Stimulated activated CD8-positive, alpha-beta memory T cell treated with anti-CD3 and anti-CD28 coated beads, Interleukin-7, amount 100 ng/mL, for 48 hours (primary cell): ENCODE data around the gene PTPRE.
"Not testable (repeated sequence)": the region's sequence is repeated elsewhere in the genome, so short reads cannot be mapped to it uniquely, and the experiment has no call there.

Source experiments
- DNase-seq, 2 donors: peaks; one replicate each; pipeline ENCODE4 v3.0.0-alpha.2; 2020; ENCODE audit warnings: low read depth in 1 of 2; ENCODE audit errors: extremely low read depth in 1 of 2

The PTPRE gene

DNA sequence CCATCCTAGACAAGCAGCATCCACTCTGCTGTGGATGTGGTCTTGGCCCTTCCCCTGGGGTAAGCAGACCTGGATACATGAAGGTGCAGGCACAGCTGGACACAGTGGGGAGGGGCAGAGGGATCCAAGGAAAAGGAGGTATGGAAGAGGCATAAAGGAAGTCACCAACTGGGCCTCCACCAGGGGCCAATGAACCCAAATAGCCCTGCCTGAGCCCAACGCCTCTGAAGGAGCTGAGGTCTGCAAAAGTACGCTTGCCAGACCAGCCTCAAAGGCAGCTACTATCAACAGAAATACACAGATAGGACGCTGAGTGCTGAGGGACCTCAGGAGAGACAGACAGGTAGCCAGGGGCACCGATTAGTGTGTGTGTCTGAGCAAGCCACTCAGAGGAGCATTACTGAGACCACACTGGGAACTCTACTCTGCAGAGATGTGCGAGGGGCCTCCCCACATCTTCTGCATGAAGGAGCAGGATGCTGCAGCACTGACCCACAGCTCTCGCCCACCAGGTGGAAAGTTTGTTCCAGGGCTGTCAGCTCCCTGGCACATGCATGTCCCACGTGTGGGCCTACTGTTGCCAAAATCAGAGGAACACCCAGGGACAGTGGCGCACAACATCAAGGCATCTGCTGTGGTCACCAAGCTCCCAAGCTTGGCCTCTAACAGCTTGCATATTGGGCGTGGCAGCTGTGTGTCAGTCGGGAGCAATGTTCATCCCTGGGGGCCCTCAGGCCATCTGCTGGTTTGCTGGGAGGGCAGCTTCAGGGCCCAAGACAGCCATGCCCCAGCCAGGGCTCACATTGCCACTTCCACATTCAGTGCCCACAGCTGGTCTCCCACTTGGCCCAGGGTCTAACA, 179.3 kb downstream of the PTPRE start:
- no peak for DNase-seq

DNA sequence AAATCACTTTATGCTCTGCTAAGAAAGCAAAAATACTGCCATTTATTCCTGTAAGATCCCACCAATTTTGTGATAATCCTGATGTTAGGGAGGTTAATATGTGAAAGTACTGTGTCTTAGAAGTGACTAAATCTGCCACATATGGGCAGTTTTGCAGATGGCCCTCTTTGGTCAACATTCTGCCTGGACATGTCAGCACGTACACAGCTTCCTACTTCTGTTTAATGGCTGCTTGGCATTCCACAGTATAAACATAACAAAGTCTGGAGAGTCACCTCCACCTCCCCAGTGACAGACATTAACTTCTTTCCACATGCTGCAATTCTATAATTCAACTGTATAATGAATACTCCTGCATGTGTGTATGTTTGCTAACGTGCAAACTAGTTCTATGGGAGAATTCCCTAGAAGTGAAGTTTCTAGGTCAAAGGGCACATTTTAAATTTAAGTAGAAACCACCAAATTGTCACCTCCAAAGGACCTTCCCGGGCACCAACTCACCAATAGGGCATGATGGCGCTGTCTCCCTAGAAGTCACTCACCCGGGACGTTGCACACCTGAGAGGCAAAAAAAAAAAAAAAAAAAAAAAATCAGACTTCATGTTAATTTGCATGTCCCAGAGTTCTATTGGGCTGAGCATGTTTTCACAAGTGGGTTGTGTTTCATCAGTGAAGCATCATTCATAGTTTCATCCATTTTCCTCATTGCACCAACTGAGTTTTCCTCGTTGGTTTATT, 180.4 kb downstream of the PTPRE start:
- no peak for DNase-seq

DNA sequence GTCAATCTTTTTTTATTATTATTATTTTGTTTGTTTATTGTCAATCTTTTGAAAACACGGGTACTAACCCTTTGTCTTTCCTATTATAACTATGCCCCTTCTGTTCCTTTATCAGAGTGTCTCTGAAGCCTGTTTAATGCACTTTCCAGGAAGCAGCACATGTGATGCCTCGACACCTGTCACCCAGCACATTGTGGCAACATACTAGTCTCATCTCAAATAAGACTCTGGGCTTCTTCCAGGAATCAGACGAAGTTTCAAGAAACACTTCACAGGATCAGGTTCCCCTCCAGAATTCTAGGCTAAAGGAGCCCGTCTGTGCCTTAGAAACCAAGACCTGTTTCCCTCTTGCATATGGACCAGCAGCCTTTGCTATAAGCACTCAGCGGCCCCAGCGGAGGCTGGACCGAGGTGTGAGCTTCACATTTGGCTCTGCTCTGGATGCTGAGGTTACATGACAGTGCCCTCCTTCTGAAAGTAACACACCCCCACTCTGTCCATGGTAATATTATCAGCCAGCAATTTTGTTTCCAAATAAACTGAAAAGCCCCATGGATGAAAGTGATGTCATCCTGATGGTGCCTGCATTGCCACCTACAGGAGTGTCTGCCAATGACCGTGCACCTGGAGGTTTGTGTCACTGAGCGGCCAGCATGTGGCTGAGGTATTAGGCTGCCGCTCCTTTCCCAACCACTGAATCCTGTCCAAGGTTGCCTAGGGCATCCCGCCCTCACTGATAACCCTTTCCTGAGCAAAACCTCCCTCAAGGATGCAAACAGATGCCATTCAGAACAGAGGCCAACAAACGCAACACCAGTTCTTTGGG, 181.2 kb downstream of the PTPRE start:
- DNase-seq = no peak

DNA sequence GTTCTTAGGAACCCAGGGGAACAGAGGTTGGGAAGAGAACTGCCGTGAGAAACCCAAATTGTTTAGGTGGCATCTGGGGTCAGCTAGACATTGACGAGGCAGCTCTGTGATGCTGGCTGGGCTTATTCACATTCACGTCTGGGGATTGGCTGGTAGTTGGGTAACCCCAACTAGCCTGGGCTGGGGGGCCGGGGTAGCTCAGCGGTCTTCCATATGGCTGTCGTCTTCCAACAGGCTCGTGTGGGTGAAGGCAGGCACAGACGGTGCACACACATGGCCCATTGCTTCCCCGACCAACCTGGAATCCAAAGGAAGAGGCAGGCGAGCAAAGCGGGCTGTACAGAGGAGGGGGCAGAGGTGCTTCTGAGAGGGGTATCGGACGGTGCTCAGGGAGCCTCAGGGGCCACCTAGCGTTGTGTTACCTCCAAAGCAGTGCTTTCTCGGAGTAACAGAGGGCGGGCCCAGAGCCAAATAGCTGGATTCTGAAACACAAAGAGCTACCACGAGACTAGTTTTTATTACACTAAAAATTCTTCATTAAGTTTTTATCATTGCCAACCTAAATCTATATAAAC, 184.8 kb downstream of the PTPRE start:
- DNase-seq = no peak

DNA sequence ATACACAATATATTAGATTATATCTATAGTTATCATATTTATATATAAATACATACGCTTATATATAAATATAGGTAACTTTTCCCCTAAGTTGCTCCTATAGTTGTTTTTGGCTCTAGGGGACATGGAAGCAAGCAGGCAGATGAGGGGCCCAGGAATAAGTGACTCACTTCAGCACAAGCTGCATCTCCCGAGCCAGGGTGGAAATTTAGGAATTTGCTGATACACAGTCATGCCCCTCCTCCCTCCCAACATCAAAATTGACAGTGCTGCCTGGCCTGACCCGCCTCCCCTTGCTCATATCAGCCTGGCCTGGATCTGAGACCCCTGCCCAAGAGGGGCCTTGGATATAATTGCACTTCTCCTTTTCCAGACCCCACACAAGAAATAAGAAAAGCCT, 185.6 kb downstream of the PTPRE start:
- no peak for DNase-seq

DNA sequence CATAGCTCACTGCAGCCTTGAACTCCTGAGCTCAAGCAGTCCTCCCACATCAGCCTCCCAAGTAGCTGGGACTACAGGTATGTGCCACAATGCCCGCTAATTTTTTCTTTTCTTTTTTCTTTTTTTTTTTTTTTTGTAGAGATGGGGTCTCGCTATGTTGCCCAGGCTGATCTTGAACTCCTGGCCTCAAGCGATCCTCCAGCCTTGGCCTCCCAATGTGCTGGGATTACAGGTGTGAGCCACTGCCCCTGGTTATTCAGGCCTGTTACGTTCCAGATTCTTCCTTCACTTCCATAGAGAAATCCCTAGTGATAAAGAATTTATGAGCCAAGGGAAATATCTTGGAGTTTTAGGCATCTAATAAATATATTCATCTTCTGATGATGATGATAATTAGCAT, 187.7 kb downstream of the PTPRE start:
- not testable (repeated sequence) for DNase-seq

DNA sequence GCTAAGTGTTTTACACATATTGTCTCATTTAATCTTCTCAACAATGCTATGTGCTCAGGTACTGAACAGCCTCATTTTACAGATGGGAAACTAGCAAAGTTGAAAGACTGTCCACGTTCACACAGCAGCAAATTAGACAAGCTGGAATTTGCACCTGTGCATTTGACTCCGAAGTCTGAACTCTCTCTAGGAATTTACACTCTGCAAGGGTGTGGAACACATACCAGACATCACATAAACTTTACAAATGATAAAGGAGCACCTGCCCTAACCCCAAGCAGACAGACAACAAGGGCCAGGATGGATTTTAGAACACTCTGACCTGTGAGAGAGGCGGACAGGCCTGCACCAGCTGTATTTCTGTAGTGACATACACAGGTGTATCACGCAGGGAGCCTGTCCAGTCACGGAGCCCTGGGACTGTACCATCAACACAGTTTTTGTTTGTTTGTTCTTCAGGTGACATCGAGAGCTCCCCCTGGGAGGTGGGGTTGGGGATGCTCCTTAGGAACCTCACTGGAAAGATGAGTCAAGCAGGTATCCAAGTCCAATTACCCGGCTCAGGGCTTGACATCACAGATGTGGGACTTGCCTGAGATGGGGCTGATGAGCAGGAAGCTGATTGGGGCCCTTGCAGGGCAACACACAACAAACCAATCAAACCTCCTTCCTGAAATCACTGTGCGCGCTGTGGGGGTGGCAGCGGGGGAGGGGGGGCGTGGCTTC, 188.3 kb downstream of the PTPRE start:
- no peak for DNase-seq

DNA sequence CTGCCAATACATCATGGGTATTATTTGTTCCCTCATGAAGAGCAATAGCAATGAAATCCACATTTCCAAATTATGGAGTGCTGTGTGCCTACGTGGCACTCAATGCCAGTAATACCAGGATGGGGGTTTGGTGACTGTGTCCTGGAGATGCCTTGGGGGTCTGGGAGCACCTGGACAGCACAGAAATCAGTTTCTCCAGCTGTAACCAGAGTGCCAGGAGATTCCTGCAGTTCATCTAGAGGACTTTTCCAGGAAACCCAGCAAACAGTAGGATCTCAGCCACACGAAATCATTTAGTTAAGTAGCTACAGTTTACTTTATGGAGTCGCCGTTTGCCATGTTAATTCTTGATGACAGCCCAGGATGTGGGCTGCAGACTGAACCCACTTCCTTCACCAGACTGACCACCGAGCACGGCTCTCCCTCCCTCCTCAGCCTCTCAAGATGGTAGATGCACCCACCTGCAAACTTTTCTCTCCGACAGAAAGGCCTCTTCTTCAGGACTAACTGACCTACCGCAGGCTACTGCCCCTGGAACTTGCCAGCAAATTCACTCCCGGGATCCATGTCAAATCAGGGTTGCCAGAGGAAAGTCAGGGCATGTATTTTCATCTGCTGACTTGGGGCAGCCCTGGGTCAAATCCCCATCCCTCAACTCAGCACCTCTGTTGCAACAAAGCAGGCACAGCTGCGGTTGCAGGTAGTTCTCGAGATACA, 189.0 kb downstream of the PTPRE start:
- no peak for DNase-seq

DNA sequence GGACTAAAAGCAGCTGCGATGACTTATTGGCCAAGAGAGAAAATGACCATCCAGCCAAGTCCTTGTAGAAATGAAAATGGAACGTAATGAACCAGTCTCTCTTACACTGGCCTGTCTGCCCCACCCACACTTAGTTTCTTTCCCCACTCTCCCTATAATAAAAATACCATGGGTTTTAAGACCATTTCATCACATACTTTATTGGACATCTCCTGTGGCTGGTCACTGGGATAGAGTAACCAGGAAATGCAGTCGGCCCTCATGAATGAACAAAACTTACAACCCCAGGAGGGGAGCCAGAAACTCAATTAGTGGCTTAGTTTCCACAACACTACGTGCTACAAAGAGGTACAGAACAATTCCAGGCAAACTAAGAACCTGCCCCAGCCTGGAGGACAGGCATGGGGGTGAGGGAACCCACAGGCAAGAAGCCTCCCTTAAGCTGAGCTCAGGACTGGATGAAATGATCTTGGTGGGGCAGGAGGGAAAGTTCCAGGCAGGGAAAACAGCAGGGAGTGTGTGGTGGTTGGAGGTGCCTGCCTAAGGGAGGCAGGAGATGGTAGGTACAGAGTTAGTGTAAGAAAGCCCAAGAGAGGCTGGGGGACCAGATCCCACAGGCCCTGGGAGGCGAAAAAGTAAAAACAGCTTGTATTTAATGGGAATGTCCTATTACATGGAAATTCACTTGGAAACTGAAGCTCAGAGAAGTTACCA, 189.7 kb downstream of the PTPRE start:
- DNase-seq = no peak

DNA sequence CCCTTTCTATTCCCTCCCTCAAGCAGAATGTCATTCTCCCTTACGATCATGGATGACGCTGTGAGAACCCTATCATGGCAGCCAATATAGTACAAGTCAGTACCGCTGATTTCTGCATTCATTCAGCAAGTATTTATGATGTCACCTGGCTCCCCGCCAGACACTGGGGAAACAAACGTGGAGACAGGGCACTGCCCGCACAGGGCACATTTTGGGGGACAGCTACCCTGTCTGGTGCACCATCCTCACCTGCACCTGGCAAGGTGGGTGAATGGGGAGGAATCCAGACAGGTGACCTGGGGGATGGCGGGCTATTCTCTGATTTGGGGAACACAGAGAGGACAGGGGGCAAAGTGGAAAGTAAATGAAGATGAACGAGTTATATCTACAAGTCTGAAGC, 190.9 kb downstream of the PTPRE start:
- DNase-seq = no peak

DNA sequence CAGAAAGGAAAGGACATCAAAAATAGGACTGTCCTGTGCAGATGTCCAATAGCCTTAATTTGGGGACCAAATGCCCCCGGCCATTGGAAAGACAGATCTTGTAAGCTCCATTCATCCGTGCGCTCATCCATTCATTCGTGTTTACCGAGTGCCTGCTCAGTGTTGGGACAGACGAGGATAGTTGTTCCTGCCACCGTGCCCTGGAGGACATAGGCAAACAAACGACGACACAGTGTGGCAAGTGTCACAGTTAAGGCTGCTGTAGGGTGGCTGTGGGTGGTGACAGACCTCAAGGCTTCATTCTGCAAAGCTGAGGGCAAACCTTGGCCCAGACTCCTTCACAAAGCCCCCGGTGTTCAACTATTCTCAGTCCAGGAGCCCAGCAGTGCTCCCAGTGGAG, 191.7 kb downstream of the PTPRE start:
- no peak for DNase-seq

DNA sequence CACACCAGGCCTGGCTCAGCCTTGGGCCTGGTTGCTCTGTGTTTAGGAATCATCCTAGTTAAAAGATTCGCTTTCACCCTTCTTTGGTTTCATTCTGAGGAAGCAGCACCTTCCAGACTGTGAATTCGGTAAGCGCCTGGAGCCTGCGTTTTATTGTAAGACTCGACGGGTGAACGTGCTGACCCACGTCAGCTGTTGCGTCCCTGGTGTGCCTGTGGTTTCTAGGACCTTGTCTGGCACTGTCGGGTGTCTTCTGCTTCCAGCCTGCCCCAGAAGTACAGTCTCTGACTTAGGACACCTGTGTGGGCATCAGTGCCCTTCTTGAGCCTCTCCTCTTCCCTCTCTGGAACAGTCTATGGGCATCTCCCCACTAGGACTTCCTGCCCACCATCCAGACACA, 193.0 kb downstream of the PTPRE start:
- no peak for DNase-seq

DNA sequence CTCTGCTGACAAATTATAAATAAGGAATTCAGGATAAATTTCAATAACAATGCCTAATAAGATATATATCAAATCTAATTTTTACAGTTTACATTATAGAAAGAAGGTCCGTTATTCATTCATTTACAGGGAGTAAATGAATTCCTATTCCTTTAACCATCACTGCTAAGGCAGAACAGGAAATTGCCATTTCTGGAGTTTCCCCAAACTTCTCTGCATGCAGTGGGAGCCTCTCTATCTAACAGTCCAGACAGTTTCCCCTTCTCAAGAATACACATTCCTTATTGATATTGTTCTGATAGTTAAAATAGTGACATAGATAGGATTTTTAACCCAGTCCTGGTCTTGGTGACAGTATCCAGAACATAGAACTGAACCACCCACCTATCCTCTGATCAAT, 195.0 kb downstream of the PTPRE start:
- no peak for DNase-seq

DNA sequence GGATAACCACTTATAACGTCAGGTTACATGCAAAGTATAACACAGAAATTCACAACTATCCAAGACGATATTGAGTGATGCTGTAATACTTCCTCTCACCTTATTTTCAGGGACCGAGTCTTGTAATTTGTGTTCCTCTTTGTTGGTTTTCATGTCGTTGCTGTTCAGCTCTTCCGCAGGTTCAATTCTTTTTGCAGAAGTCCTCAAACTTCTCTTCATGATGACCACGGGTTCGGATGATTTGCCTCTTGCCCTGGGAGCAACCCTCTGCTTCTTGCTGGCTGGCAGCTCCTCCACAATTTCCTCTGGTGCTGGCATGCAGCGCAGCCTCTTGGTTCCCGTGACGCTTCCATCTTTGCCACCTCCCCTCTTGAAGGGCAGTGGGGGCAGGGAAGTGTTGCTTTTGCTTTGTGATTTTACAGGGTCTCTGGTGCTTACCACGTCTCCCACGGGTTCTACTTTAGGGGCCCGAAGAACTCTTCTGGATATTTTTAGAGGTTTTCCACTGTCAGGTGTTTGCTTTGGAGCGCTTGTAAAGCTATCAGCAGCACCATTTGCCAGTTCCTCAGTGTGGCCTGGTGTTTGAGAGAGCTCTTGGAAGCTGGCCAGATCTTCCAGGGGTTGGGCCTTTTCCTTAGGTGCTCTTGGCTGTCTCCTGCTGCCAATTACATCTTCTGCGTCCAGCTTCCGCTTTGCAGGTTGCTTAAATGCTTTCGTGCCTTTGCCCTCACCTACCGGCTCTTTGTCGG, 195.8 kb downstream of the PTPRE start:
- no peak for DNase-seq

DNA sequence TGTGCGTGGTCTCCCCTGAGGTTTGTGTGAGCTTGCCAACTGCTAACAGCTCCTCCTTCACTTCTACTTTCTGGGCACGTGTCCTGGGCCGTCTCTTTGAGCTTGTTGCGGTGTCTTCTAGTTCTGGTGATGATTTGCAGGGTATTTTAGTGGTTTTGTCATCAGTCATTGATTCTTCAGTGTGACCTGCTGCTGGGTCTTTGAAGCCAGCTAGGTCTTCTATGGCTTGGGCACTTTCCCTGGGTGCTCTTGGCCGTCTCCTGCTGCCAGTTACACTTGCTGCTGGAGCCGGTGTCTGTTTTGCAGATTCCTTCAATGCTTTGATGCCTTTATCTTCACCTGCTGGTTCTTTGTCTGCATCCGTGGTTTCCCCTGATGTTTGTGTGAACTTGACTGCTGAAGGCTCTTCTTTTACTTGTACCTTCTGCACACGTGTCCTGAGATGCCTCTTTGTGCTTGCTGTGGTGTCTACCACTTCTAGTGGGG, 196.4 kb downstream of the PTPRE start:
- no peak for DNase-seq

DNA sequence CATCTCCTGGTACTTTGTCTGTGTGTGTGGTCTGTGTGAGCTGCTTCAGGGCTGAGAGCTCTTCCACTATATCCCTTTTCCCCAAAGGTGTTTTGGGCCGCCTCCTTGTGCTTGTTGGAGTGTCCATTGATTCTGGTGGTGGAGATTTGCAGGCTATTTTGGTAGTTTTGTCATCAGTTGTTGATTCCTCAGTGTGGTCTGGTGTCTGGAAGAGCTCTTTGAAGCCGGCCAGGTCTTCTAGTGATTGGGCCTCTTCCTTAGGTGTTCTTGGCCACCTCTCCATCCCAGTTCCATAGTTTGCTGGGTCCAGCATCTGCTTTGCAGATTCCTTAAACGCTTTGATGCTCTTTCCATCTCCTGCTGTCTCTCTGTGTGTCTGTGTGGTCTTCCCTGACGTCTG, 198.5 kb downstream of the PTPRE start:
- no peak for DNase-seq

DNA sequence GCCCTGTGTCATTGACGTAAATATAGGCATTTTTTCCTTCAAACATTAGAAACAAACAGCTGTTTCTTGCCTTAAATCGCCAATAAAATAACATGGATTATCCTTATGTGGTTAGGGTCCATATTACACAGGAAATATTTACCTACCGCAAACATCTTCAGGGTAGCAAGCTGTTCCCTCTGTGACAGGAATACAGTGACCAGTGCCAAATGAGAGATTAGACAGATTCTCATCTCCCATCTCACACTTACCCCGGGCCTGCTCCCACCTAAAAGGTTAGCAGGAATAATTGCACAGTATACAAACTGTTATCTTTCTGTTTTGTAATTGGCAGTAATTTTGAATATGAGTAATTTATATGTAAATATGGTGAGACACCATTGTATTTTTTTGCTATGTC, 202.8 kb downstream of the PTPRE start:
- no peak for DNase-seq

DNA sequence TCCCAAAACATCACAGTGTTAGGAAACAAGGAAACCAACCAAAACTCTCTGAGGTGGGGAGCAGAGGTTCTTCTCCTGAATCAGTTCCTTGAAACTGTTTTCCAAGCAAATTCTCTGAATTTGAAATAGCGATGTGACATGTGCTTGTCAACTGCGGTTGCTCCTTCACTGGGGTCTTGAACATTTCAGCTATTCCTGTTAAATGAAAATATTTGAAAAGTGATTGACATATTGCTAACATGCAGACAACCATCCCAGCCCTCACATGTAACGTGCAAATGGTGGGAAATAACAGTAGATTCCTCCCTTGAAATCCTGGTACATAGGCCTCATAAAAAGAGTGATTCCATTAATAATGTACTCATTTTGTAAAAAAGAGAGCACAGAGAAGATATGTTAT, 203.4 kb downstream of the PTPRE start:
- DNase-seq = no peak
